Endothelial cell of umbilical vein (primary cell): Measurements from ENCODE around the gene UIMC1. TPM values are rescaled to one million over a fixed set of nuclear protein-coding genes. Genes with fewer than 3 reads are reported as not detected.

Source experiments
- BruUV-seq: library from RNA; stranded (reverse); fragments of 400-500 nt; replicated peaks from 2 replicates; lab custom pipeline; 2021; lab: Mats Ljungman, UMichigan
- CTCF ChIA-PET: fragments of 300-600, 350-600 bp; sonication (Branson Sonifier 250); formaldehyde crosslinking; loops from one replicate; lab custom pipeline; 2021; ENCODE audit warnings: antibody characterized with exemption, inconsistent platforms; lab: Charles Lee
- POLR2A ChIA-PET: fragments of 300-600, 350-600 bp; sonication (Branson Sonifier 250); formaldehyde crosslinking; loops from one replicate; lab custom pipeline; 2021; ENCODE audit warnings: antibody characterized with exemption, inconsistent platforms; lab: Charles Lee
- DNase-seq: peaks from one replicate; pipeline ENCODE4 v3.0.0-alpha.2; 2011; ENCODE audit warnings: low read depth, low spot score
- FAIRE-seq: peaks from 2 replicates; lab custom pipeline; 2011; peaks lifted over from hg19 to GRCh38; lab: Jason Lieb, UNC
- H2AFZ ChIP-seq: 2 replicates; pipeline ENCODE4 v1.6.0; 2012; ENCODE audit warnings: low read depth, low read length, control low read depth, inconsistent platforms
- H3K27ac ChIP-seq: 2 replicates; pipeline ENCODE4 v1.5.1; 2011; ENCODE audit warnings: low read depth, mild to moderate bottlenecking, control low read depth, low read length, moderate library complexity; ENCODE audit not compliant: insufficient read depth
- H3K27me3 ChIP-seq, 2 experiments: 2 replicates each; pipeline versions ENCODE4 v1.6.0 to v1.6.1; 2011; ENCODE audit warnings: low read length in 2 of 2, mixed read lengths in 1 of 2; ENCODE audit not compliant: control insufficient read depth in 2 of 2, insufficient read depth in 2 of 2
- H3K36me3 ChIP-seq, 2 experiments: 2 replicates in 1 of 2; 3 replicates in 1 of 2; pipeline ENCODE4 v1.5.1; 2011; ENCODE audit warnings: low read length in 2 of 2, mild to moderate bottlenecking in 1 of 2, moderate library complexity in 1 of 2; ENCODE audit not compliant: control insufficient read depth in 2 of 2, insufficient read depth in 2 of 2; ENCODE audit errors: extremely low read depth in 1 of 2
- H3K4me1 ChIP-seq: 3 replicates; pipeline ENCODE4 v1.5.1; 2011; ENCODE audit warnings: mild to moderate bottlenecking, low read length; ENCODE audit not compliant: control insufficient read depth, insufficient read depth; ENCODE audit errors: extremely low read depth
- H3K4me2 ChIP-seq: 2 replicates; pipeline ENCODE4 v1.6.1; 2011; ENCODE audit warnings: low read length, control low read depth, mixed read lengths; ENCODE audit not compliant: insufficient read depth
- H3K4me3 ChIP-seq, 3 experiments: fragments of 200-600 bp in 1 of 3; sonication (generic), shearing (Covaris generic) in 1 of 3; replicated peaks in 1 of 3; 2 replicates each; pipeline ENCODE4 v1.5.1; 2011 to 2016; ENCODE audit warnings: control low read depth in 3 of 3, low read length in 3 of 3, mild to moderate bottlenecking in 2 of 3, inconsistent platforms in 1 of 3, low read depth in 1 of 3, moderate library complexity in 1 of 3; ENCODE audit not compliant: insufficient read depth in 1 of 3
- H3K79me2 ChIP-seq: 2 replicates; pipeline ENCODE4 v1.6.0; 2012; ENCODE audit warnings: low read length, inconsistent platforms; ENCODE audit not compliant: control insufficient read depth, insufficient read depth
- H3K9ac ChIP-seq: replicated peaks from 2 replicates; pipeline ENCODE3; 2011; ENCODE audit warnings: low read length, control low read depth; ENCODE audit not compliant: insufficient read depth; ENCODE audit errors: extremely low read depth
- H3K9me1 ChIP-seq: replicated peaks from 3 replicates; pipeline ENCODE4 v1.6.0; 2011; ENCODE audit warnings: mild to moderate bottlenecking, low read length; ENCODE audit not compliant: control insufficient read depth, insufficient read depth; ENCODE audit errors: extremely low read depth
- H3K9me3 ChIP-seq: replicated peaks from 2 replicates; pipeline ENCODE4 v1.5.1; 2012; ENCODE audit warnings: low read length, inconsistent platforms; ENCODE audit not compliant: control insufficient read depth, insufficient read depth
- H4K20me1 ChIP-seq: replicated peaks from 2 replicates; pipeline ENCODE3; 2011; ENCODE audit warnings: mild to moderate bottlenecking, low read length; ENCODE audit not compliant: control insufficient read depth, insufficient read depth; ENCODE audit errors: extremely low read depth
- CTCF ChIP-seq, 2 donors: IDR thresholded peaks; 1 replicate in 1 of 2; 2 replicates in 1 of 2; pipeline ENCODE4 v1.5.1; 2011; ENCODE audit warnings: low read length in 2 of 2, mild to moderate bottlenecking in 2 of 2, moderate library complexity in 2 of 2, control low read depth in 1 of 2, inconsistent platforms in 1 of 2, low read depth in 1 of 2; ENCODE audit not compliant: insufficient read depth in 1 of 2; ENCODE audit errors: extremely low read depth in 1 of 2
- EZH2 ChIP-seq: IDR thresholded peaks from 2 replicates; pipeline ENCODE4 v1.6.1; 2012; ENCODE audit warnings: borderline replicate concordance, low read depth, mild to moderate bottlenecking, moderate library complexity, low read length, inconsistent platforms; ENCODE audit not compliant: severe bottlenecking
- FOS ChIP-seq: IDR thresholded peaks from 2 replicates; pipeline ENCODE4 v1.6.1; 2011; ENCODE audit warnings: mild to moderate bottlenecking, low read length, moderate library complexity, borderline replicate concordance; ENCODE audit not compliant: insufficient read depth
- GATA2 ChIP-seq: IDR thresholded peaks from 2 replicates; pipeline ENCODE4 v1.7.0; 2011; ENCODE audit warnings: low read depth, mild to moderate bottlenecking, moderate library complexity, mixed read lengths, low read length; ENCODE audit not compliant: insufficient read length, insufficient read depth
- JUN ChIP-seq: IDR thresholded peaks from 2 replicates; pipeline ENCODE4 v1.6.1; 2011; ENCODE audit warnings: borderline replicate concordance, low read depth; ENCODE audit not compliant: insufficient read length, insufficient read depth
- MYC ChIP-seq: IDR thresholded peaks from one replicate; pipeline ENCODE4 v1.6.1; 2011; ENCODE audit warnings: mild to moderate bottlenecking, low read depth, low read length
- POLR2A ChIP-seq: IDR thresholded peaks from 2 replicates; pipeline ENCODE4 v1.6.1; 2012; ENCODE audit warnings: low read depth, mild to moderate bottlenecking, control low read depth, low read length
- POLR2AphosphoS5 ChIP-seq: IDR thresholded peaks from 2 replicates; pipeline ENCODE4 v1.6.1; 2012; ENCODE audit warnings: low read depth, mild to moderate bottlenecking, control low read depth, low read length, moderate library complexity; ENCODE audit not compliant: insufficient read depth
- dilution Hi-C: fragments of 300-500 bp; cut with MboI; formaldehyde crosslinking; loops from one replicate; pipeline ENCODE4 v1.15.0; 2019; ENCODE audit warnings: low sequenced_read_pairs; ENCODE audit not compliant: extremely low pct_ligation_motif_present
- intact Hi-C: fragments of 100-400 bp; cut with micrococcal nuclease; formaldehyde crosslinking; loops from one replicate; pipeline ENCODE4 v1.10.0; 2022
- polyA plus RNA-seq, 4 experiments: library from polyadenylated mRNA; depleted of rRNA in 3 of 4; stranded (reverse) in 3 of 4; unstranded in 1 of 4; fragments of >200 nt; gene quantifications; 2 replicates each; pipeline versions ENCODE4 v1.2.1 to v1.2.3, GENCODE V29; 2011 to 2012; ENCODE audit warnings: missing spikeins in 1 of 4
- total RNA-seq: library from RNA; stranded (reverse); gene quantifications from 2 replicates; pipeline ENCODE4 v1.2.3, GENCODE V29; 2021
- TF ChIP-seq, protein P1 (sequence below): IDR thresholded peaks from 2 replicates; pipeline ENCODE4 v1.6.1; 2011; ENCODE audit not compliant: insufficient read depth, insufficient read length

The UIMC1 gene
- total and polyA plus RNA-seq, 2 donors (not counting 3 experiments of a cell fraction or from before 2014, with no cell fraction given): 17.2 to 60.1 TPM

GRCh38 chr5:176864755-176865154 lies 141.8 kb downstream of the UIMC1 start:
- H3K27ac ChIP-seq: no peak overlapping the region
- H3K9me1 ChIP-seq: no peaks in the 10 kb centered on the region
- H3K9ac ChIP-seq: no peak overlapping the region
- H4K20me1 ChIP-seq: no peaks in the 10 kb centered on the region
- peaks cover 5 to 11% of the 10 kb centered on the region in 2 experiments for H3K27me3 ChIP-seq
- no peak overlapping the region for H3K4me3 ChIP-seq
- DNase-seq (no peak), FAIRE-seq (no peak)
- no peaks in the 10 kb centered on the region for H3K36me3 ChIP-seq
- no TSS peak for BruUV-seq
- CTCF ChIA-PET: interaction anchor here (1.8 kb wide), 1 partner anchor 204 kb away, joined by 4 read pairs; no protein-coding TSS in a partner anchor
- dilution Hi-C loops (no loop called here), intact Hi-C loops (no loop called here)
- no peak overlapping the region for H2AFZ ChIP-seq
- no peaks in the 10 kb centered on the region for H3K9me3 ChIP-seq
- TF ChIP-seq POLR2AphosphoS5 (no peak), FOS (no peak), POLR2A (no peak), MYC (no peak)
- no peaks in the 10 kb centered on the region for H3K4me1 ChIP-seq
- POLR2A ChIA-PET: no interaction called here
- H3K4me2 ChIP-seq: no peak overlapping the region
- no peaks in the 10 kb centered on the region for H3K79me2 ChIP-seq

GRCh38 chr5:176863765-176864098 lies 142.8 kb downstream of the UIMC1 start:
- no peak overlapping the region for H3K4me2 ChIP-seq
- no peak for DNase-seq
- dilution Hi-C loops (no loop called here), intact Hi-C loops (no loop called here)
- H3K4me1 ChIP-seq: no peaks in the 10 kb centered on the region
- ChIA-PET CTCF (no interaction called here), POLR2A (no interaction called here)
- peaks cover 5 to 11% of the 10 kb centered on the region in 2 experiments for H3K27me3 ChIP-seq
- BruUV-seq: no TSS peak
- no peak overlapping the region for H2AFZ ChIP-seq
- TF ChIP-seq POLR2A (no peak), MYC (no peak), CTCF (IDR thresholded peaks at IDR 0.05; ENCODE audit: extremely low read depth in 1 of 2, insufficient read depth in 1 of 2, low read depth in 1 of 2, low read length in 2 of 2) (no peak), FOS (no peak), EZH2 (no peak), GATA2 (no peak), POLR2AphosphoS5 (no peak), JUN (no peak)
- TF ChIP-seq, protein P1, sequence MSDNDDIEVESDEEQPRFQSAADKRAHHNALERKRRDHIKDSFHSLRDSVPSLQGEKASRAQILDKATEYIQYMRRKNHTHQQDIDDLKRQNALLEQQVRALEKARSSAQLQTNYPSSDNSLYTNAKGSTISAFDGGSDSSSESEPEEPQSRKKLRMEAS: no peak
- H3K27ac ChIP-seq: no peak overlapping the region
- no peaks in the 10 kb centered on the region for H3K9me1 ChIP-seq
- H3K79me2 ChIP-seq: no peaks in the 10 kb centered on the region
- no peaks in the 10 kb centered on the region for H3K9me3 ChIP-seq
- no peaks in the 10 kb centered on the region for H3K36me3 ChIP-seq
- H3K9ac ChIP-seq: no peak overlapping the region
- H3K4me3 ChIP-seq: no peak overlapping the region
- H4K20me1 ChIP-seq: no peaks in the 10 kb centered on the region
- no peak for FAIRE-seq
